HG02973 (cell line): Measurements from ENCODE around the gene LPAR3.
"Not testable (repeated sequence)": the region's sequence is repeated elsewhere in the genome, so short reads cannot be mapped to it uniquely, and the experiment has no call there.

Source experiments
- ATAC-seq: cut with Tn5 transposase; IDR thresholded peaks from one replicate; pipeline ENCODE4 v1.9.1; 2021; ENCODE audit warnings: moderate library complexity; ENCODE audit not compliant: unreplicated experiment

Gene LPAR3, protein sequence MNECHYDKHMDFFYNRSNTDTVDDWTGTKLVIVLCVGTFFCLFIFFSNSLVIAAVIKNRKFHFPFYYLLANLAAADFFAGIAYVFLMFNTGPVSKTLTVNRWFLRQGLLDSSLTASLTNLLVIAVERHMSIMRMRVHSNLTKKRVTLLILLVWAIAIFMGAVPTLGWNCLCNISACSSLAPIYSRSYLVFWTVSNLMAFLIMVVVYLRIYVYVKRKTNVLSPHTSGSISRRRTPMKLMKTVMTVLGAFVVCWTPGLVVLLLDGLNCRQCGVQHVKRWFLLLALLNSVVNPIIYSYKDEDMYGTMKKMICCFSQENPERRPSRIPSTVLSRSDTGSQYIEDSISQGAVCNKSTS

DNA sequence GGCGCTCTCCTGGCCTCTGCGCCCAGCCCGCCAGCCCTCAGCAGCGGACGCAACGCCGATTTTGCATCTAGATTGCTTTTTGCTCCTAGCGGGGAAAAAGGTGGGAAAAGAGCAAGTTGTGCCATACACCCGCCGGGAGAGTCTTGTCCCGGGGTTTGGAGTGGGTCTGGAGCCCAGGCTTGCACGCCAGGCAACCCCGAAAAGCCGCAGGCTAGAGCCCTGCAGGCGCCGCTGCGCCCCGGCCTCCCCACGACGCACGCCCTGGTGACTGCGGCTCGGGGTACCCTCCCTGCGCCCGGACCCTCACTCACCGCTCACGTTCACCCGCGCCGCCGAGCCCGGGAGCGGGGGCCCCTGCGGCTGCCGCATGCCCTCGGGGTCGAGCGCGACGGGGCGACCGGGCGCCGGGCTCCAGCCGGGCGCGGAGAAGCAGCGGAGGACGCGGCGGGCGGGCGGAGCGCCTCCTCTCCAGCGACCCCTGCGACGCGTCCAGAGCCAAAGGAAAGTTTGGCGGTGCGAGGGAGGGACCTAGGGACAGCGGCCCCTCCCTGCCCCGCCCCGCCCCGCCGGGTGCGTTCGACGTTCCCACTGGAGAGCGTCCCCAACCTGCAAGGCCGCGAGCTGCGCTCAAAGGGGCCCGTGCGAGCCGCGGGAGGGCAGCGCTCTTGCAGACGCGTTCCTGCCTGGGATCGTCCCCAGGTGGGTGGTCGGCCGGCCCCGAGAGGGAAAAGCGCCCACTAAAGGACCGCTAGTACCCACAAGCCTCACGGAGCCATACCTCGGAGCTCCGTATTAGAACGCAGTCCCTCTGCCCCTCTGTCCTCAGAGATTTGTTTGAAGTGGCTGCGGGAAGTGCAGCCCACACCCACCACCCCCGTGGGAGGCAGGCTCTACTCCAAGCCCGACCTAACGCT, at the start of gene LPAR3:
Gene LPAR3 (minus strand): TSS at position 502 of the 914 bp plus-strand sequence. CDS start 27,086 bp downstream, outside the sequence.
- no peak for ATAC-seq

DNA sequence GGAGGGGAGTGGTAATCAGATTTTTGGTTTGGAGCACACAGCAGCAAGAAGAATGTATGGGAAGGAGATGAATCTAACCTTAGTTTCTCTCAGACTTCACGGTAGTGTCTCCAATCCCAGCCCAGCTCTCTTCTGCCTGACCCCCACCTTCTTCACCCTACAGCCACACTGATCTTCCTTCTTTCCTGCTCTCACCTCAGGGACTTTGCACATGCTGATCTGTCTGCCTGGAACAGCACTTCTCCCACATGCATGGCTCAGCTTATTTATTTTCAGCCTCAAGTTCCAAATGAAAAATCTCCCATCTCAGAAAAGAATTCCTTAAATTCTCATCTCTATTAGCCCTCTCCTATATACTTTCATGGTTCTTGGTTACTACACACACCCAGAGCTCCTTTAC, 48.8 kb upstream of the LPAR3 start:
- ATAC-seq: no peak

DNA sequence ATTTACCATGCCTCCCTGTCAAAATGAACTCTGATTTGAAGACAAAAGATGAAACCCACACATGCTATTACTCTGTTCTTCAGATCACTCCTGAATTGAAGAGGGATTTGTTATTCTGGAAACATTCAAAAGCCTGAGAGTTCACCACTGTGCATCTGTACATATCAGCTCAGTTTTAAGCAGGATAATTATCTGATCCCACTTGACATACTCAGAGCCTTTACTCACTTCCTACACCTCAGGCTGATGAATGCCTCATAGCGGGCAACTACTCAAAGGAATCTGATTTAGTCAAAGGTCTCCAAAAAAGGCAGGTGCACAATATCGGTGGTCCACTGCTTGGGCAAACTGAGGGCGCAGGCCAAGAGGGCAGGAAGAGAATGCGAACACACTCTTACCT, 47.5 kb upstream of the LPAR3 start:
- ATAC-seq: no peak

DNA sequence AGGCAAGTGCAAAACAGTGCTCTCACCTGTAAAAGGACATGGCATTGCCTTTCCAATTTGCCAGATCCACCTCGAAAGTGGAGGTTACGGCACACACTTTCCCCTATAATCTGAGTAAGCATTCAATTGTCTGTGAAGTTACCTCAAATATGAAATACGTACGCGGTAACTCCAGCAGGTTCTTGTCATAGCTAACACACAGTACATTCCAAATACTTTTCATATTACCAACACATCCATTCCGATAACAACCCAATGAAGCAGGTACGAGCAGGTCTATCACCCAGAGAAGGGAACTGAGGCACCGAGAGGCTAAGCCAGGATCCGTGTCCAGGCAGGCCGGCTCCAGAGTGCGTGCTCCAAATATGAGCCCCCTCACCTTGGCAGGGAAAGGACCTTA, 46.8 kb upstream of the LPAR3 start:
- no peak for ATAC-seq

DNA sequence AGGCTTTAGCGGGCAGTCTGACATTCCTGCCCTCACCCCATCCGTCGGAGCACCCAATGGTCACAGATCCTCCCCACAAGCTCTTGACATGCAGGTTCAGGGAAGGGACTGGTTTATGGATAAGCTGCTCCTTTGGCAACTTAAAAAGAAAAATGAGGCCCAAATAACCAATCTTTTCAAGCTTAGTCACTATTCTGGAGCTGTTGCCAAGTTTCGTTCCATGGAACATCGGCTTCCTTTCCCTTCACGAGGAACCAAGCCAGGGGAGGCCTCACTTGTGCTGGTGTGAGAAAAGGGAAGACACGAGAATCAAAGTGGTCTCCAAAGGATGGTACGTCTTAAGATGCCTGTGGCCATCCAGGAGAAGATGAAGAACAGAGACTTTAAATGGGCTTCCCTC, 46.1 kb upstream of the LPAR3 start:
- no peak for ATAC-seq

DNA sequence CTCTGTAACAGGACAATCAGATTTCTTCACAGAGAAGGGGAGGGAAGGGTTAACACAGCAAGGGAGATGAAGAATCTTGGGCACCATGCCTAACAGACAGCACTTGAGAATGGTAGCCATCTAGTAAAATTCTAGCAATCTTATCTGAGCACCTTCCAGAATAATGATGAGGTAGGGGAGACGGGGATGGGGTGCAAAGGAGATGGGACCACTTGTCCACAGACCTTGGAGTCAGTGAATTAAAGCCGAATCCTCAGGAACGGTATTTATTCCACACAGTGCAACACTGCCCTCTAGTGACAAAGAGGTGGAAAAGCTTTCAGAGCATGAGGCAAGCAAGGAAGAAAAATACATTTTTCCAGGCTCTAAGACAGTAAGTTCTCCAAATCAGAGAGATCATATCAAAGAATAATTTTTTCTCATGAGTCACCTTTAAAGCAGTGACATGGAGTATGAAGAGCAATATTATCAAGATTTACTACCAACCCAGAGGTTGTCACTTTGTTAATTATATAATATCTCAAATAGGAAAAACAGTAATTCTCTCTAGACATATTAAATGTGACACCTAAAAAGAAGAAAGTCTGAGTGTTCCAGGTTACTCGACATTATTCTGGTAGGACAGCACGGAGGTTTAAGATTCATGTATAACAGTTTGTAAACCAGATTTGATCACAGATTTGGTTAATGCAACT, 43.3 kb upstream of the LPAR3 start:
- peak; percentile 45 for ATAC-seq

DNA sequence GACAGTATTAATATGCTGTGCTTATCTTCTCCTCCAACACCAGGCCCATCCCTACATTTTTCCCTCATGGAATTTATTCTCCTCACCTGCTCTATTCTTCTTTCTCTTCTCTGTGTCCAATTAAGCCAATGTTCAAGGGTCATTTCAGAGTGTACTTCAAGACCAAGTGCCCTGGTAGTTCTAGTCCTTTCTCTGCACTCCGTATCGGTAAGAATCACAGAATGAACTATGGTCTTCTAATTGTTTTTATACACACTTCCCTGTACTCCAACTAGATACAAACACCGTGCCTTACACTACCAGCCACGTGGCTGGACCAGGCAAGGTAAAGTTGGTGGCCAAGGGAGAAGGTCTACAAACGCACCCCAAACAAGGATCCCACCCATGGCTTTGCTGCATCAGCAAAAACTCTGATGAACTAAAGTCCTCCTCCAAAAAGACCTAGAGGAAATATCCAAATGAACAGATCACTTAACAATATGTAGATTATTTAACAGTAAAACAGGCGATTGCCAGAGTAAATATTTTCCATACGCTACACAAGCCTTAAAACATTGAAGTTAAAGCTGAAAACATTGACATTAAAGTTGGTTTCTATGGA, 40.1 kb upstream of the LPAR3 start:
- ATAC-seq: no peak

DNA sequence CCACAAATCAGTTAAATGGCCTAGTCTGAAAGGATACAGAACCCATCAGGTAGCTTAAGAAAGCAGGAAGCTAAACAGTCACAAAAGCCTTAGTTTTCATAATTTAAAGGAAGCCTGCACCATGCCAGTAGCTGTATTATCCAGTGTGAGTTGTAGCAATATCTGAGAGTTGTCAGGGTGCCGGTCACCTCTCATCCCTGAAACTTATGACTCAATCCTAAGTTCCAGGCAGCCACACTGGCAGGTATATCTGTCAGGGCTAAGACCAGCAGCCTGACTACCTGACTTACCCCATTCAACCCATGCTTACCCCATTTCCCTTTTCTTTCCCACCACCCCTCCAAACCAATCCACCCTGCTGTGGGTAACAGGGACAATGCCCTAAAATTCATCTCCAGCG, 37.8 kb upstream of the LPAR3 start:
- no peak for ATAC-seq

DNA sequence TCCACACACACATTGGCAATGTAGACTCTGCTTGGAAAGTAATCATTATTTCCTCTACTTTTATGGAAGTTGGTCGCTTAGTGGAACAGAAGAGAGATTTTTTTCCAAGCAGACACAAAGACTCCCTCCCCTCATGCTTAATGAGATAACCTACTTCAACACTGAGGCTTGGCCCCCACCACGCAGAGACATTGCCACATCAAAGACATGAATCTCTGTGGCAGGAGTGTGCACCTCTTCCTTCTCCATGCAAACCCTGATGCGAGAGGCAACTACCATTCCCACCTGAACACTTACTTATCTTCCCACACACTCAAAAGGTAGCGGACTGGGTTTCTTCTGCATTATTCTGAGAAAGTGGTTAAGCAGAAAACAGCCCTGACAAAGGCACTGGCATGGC, 37.3 kb upstream of the LPAR3 start:
- ATAC-seq: no peak

DNA sequence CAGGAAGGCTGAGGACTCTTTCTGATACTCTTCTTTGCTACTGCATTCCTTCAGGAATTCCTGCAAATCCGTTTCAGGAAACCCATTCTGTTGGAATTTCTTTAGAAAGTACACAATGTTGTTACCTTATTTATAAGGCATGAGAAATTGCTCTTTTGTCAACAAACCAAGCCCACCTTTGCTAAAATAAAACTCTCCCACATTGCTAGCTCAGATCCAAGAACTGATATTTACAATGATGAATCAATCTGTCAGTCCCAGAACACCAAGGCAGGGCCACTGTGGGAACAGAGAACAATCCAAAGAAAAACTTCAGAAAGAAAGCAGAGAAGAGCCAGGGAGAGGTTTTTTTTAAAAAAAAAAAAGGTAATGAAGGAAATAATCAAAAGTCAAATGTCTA, 36.6 kb upstream of the LPAR3 start:
- no peak for ATAC-seq

DNA sequence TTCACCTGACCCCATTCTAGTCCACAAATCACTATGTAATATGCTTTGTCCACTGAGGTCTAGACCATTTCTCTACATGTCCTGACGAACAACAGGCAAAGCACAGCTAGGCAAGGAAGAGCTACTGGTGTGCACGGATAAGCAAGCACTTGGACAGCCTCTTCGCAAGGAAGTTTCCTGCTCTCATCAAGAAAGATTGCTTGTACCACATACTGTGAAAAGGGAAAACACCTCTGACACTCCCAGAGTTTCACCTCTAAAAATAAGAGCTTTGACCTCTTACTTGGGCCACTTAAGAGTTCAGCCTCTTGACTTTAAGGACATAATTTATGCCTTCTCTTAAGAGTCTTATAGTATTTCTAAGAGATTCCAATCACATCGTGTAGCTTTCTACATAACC, 36.0 kb upstream of the LPAR3 start:
- no peak for ATAC-seq

DNA sequence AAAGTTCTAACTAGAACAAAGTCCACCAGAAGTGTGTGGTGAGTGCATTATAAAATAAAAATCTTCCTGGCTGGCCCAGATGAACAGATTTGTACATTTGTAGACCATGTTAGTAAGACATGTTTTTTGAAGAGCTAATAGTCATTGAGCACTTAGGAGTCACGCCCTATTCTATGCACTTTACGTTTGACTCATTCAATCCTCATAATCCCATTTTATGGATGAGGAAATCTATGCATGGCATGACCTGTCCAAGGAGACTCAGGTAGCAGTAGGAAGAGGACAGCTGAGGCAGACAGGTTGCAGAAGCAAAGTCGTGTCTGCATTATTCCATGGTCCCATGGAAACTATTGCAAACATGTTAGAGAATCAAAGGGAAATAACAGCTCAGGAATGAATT, 30.3 kb upstream of the LPAR3 start:
- no peak for ATAC-seq

DNA sequence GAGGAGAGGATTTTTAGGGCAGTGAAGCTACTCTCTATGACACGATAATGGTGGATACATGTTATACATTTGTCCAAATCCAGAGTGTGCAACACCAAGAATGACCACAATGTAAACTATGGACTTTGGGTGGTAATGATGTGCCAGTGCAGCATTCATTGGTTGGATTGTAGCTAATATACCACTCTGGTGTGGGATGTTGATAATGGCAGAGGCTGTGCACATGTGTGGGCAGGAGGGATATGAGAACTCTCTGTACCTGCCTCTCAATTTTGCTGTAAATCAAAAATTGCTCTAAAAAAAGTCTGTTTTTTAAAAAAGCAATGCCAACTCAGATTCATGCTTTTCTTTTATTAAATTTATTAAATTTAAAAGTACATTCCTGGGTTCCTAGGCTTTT, 27.2 kb upstream of the LPAR3 start:
- no peak for ATAC-seq

DNA sequence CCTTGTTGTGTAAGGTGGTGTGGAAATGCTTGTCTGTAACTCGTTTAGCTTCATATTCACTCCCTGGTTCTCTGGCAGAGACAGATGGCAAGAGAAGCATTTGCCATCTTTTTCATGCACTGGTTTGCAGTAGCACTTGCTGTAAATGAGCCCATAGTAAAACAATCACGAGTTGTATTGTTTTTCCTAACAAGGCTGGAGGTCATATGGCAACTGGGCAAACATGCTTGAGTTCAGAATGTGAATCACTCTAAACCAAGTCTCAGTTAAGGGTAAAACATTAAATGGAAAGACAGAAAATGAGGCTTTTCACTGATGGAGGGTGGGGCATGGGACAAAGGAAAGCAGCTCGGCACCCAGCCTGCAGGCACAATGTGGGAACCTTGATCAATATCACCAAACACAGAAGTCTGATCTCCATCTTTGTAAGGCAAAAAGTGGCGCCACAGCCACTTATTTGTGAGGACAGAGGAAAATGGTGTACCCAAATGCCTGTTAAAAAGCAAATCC, 26.5 kb upstream of the LPAR3 start:
- ATAC-seq: no peak

DNA sequence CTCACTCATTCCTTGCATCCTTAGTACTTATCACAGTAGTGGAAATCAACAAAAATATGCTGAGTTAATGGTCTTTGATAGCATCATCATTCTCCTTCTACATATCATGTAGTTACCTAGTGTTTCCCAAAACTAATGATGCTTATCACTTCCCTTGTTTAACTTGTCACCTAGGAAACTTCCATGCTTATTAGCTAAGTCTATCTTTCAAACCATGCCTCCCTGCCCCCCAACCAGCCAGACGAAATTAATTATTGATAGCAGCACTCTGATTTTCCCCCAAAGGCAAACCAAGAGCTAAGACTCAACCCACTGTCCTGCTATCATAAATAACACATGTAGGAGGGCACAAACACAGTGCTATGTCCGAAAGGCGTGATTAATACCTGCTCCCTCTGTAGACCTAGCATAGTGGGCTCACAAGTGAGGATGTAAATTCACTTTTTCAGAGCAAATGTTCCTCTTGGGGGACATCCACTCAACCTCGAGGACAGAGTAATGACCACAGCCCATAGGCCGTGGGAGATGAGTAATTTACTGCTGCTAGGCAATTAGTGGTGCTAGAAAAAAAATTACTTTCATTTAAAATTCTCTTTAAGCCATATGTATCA, 25.8 kb upstream of the LPAR3 start:
- no peak for ATAC-seq

DNA sequence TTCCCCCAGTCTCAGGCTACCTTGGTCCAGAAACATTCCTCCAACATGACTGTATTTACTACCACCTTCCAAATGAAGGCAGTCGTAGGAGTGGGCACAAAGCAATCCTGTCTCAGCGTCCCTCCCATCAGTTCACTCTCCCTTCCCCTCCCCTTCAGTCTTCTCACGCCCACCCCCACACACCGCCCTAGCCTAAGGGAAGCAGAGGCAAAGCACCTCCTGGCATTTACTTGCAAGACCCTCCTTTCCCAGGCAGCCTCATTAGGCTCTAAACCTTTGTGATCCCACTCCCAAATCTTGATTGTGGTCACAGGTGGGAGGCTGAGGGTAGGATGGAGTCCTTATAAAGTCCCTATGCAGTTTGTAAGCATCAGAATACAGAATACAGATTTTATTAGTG, 23.9 kb upstream of the LPAR3 start:
- ATAC-seq: no peak

DNA sequence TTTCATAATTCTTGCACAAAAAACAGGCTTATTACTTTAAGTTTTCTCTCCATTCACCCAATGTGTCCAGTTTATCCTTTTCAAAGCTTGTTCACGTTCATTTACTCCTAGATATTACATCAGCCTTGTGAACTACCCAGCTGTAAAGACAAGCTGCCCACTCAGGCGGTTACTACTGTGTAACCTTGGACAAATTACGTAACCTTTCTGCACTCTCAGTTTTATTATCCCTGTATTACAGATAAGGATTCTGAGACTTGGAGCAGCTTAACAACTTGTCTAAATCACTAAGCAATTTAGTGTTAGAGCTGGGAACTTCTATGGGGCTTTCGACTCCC, 20.5 kb upstream of the LPAR3 start:
- no peak for ATAC-seq

DNA sequence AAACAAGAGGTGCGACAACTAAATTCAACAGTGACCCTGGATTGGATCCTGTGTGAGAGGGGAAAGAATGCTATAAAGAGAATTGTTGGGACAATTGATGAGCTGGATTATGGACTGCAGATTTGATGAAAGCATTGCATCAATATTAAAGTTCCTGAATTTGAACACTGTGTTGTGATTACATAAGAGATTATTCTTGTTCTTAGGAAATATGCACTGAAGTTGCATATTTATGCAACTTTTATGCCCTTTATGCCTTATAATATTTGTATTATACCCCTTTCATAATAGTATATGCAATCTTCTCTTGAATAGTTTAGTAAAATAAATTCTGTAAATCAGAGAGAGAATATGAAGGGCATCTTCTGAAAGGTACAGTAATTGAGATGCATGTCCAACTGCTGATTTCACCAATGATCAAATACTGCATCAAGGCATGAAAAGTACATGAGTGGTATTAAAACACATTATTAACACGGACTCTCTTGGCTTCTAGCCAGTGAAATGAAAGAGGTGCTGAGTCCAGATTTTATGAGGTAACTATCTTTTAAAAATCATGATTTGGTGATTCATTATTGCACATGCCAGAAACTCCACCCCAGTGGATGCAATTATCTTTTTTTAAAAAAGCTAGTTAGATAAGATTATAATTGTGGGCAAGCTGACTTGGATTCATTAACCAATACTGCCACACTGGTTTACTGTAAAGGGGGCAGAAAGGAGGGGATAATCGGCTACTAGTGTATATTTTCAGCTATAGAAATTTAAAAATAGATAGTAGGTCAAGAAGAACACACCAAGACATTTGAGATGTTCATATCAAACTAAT, 19.9 kb upstream of the LPAR3 start:
- ATAC-seq: no peak

DNA sequence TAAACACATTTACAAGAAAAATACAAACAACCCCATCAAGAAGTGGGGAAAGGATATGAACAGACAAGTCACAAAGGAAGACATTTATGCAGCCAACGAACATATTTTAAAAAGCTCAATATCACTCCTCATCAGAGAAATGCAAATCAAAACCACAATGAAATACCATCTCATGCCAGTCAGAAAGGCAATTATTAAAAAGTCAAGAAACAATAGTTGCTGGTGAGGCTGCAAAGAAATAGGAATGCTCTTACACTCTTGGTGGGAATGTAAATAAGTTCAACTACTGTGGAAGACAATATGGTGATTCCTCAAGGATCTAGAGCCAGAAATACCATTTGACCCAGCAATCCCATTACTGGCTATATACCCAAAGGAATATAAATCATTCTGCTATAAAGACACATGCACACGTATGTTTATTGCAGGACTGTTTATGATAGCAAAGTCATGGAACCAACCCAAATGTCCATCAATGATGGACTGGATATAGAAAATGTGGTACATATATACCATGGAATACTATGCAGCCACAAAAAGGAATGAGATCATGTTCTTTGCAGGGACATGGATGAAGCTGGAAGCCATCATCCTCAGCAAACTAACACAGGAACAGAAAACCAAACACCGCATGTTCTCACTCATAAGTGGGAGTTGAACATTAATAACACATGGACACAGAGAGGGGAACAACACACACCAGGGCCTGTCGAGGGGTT, 15.9 kb upstream of the LPAR3 start:
- ATAC-seq: not testable (repeated sequence)
